Loucy (cell line): ENCODE results near the gene BTRC.

Source experiments
- H2AFZ ChIP-seq: fragments of 200-600 bp; sonication (generic); 2 replicates; pipeline ENCODE4 v1.6.0; 2016; ENCODE audit warnings: antibody characterized with exemption, mild to moderate bottlenecking, low read length, moderate library complexity
- H3F3A ChIP-seq: fragments of 200-600 bp; 2 replicates; pipeline ENCODE4 v1.6.0; 2016; ENCODE audit warnings: antibody characterized with exemption, low read depth, mild to moderate bottlenecking
- H3K27me3 ChIP-seq: fragments of 200-600 bp; sonication (generic); 2 replicates; pipeline ENCODE4 v1.6.1; 2014; ENCODE audit warnings: low read length, mild to moderate bottlenecking; ENCODE audit not compliant: insufficient read depth, poor library complexity, severe bottlenecking
- H3K36me3 ChIP-seq: fragments of 200-600 bp; sonication (generic); 2 replicates; pipeline ENCODE4 v1.6.1; 2016; ENCODE audit warnings: low read length; ENCODE audit not compliant: insufficient read depth
- H3K4me1 ChIP-seq: fragments of 200-600 bp; sonication (generic); 2 replicates; pipeline ENCODE4 v1.5.1; 2014; ENCODE audit warnings: low read length, mild to moderate bottlenecking; ENCODE audit not compliant: insufficient read depth, poor library complexity, severe bottlenecking
- H3K4me2 ChIP-seq: fragments of 200-600 bp; sonication (generic); 2 replicates; pipeline ENCODE4 v1.6.0; 2014; ENCODE audit warnings: antibody characterized with exemption, low read length, low read depth, mild to moderate bottlenecking; ENCODE audit not compliant: poor library complexity, severe bottlenecking
- H3K4me3 ChIP-seq: fragments of 200-600 bp; sonication (generic); 2 replicates; pipeline ENCODE4 v1.5.1; 2014; ENCODE audit warnings: low read length, mild to moderate bottlenecking, mixed read lengths; ENCODE audit not compliant: poor library complexity, severe bottlenecking
- H3K79me2 ChIP-seq: fragments of 200-600 bp; sonication (generic); 2 replicates; pipeline ENCODE4 v1.6.1; 2014; ENCODE audit warnings: low read length; ENCODE audit not compliant: insufficient read depth
- H3K9ac ChIP-seq: fragments of 200-600 bp; sonication (generic); 2 replicates; pipeline ENCODE4 v1.6.0; 2014; ENCODE audit warnings: mild to moderate bottlenecking, low read depth, low read length, moderate library complexity; ENCODE audit not compliant: poor library complexity, severe bottlenecking
- H3K9me2 ChIP-seq: fragments of 200-600 bp; sonication (generic); replicated peaks from 2 replicates; pipeline ENCODE4 v1.6.1; 2016; ENCODE audit warnings: low read depth, low read length, mixed read lengths
- H3K9me3 ChIP-seq: fragments of 200-600 bp; sonication (generic); 2 replicates; pipeline ENCODE4 v1.6.1; 2014; ENCODE audit warnings: mild to moderate bottlenecking, antibody characterized with exemption, low read length, low read depth; ENCODE audit not compliant: insufficient read depth
- H4K20me1 ChIP-seq: fragments of 200-600 bp; sonication (generic); 2 replicates; pipeline ENCODE4 v1.6.0; 2014; ENCODE audit warnings: antibody characterized with exemption, low read length, mild to moderate bottlenecking; ENCODE audit not compliant: insufficient read depth, poor library complexity, severe bottlenecking
- CTCF ChIP-seq: fragments of 200-600 bp; sonication (generic); conservative IDR thresholded peaks from 2 replicates; pipeline ENCODE4 v1.5.1; 2014; ENCODE audit warnings: mild to moderate bottlenecking, antibody characterized with exemption, low read length
- EZH2phosphoT487 ChIP-seq: fragments of 200-600 bp; IDR thresholded peaks from 2 replicates; pipeline ENCODE4 v1.6.1; 2018; ENCODE audit warnings: antibody characterized with exemption, mild to moderate bottlenecking, moderate library complexity, borderline replicate concordance

Gene BTRC

DNA sequence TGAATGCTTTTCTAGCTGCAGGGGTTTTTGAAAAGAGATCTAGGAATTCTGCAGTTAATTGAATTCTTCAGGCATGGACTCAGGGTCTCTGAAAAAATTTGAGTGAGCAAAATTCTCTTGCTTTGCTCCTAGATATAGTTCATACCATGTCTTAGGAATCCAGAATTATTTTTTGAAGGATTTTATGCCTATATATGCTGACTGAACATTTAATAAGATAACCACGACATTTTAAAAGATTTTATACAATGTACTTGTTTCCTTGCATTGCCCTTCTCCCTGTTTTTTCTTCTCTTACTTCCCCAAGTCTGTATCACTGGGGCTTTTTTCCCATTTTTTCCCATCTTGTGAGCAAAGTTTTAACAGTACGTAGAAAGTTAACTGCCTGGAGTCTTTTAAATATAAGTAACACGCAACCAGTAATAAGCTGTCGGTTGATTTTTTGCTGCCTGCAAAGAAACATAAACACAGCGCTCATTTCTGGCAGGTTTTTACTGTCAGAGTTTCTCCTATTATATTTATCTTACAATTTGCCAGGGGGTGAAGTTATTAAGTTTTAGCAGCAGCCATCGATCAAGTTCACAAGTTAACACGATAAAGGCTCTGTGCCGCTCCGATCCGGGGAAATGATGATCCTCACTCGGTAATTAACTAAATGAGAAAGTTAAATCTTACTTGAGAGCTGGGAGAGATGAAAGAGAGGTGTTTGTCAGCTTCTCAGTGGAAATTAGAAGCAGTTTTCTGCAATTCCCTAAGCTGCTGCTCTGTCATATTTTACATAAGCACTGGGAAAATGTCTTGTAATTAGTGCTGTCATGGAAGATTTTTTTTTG, 153.1 kb downstream of the BTRC start:
- no peaks in the 10 kb centered on the region for H3K9me3 ChIP-seq
- no peak overlapping the region for H2AFZ ChIP-seq
- H3K4me3 ChIP-seq, result no peak overlapping the region
- no peaks in the 10 kb centered on the region for H3K27me3 ChIP-seq
- H3F3A ChIP-seq, result no peaks in the 10 kb centered on the region
- TF ChIP-seq EZH2phosphoT487, result no peak
- TF ChIP-seq CTCF, result no peak
- no peaks in the 10 kb centered on the region for H4K20me1 ChIP-seq
- H3K9me2 ChIP-seq, result no peaks in the 10 kb centered on the region
- H3K4me1 ChIP-seq, result no peaks in the 10 kb centered on the region
- H3K4me2 ChIP-seq, result no peak overlapping the region
- no peak overlapping the region for H3K9ac ChIP-seq
- H3K79me2 ChIP-seq, result no peaks in the 10 kb centered on the region
- H3K36me3 ChIP-seq, result no peaks in the 10 kb centered on the region

GRCh38 chr10:101507828-101508227, 153.9 kb downstream of the BTRC start:
- no peak overlapping the region for H3K4me3 ChIP-seq
- no peak overlapping the region for H3K9ac ChIP-seq
- no peaks in the 10 kb centered on the region for H3K4me1 ChIP-seq
- H3K36me3 ChIP-seq, result no peaks in the 10 kb centered on the region
- TF ChIP-seq EZH2phosphoT487 (no peak), CTCF (no peak)
- H3K27me3 ChIP-seq, result no peaks in the 10 kb centered on the region
- no peaks in the 10 kb centered on the region for H3K9me3 ChIP-seq
- H2AFZ ChIP-seq, result no peak overlapping the region
- H3K79me2 ChIP-seq, result no peaks in the 10 kb centered on the region
- H3K4me2 ChIP-seq, result no peak overlapping the region
- H4K20me1 ChIP-seq, result no peaks in the 10 kb centered on the region
- no peaks in the 10 kb centered on the region for H3K9me2 ChIP-seq
- no peaks in the 10 kb centered on the region for H3F3A ChIP-seq

DNA sequence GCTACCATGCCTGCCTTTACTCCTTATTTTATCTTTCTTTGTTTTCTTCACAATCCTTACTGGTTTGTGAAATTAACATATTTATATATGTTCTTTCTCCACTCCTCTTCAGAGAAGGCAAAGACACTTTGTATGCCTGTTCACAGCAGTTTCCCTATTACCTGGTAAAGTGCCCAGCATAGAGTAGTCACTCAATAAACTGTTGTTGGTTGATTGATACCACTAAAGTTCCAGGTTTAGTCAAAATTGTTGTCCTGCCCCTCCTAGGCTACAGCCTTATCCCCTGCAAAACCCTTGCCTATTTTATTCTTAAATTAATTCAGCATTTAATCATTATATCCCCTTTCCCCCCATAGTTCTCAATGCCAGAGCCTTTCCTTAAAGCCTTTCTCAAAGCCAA, 158.0 kb downstream of the BTRC start:
- no peak overlapping the region for H3K4me2 ChIP-seq
- no peaks in the 10 kb centered on the region for H4K20me1 ChIP-seq
- H3K79me2 ChIP-seq, result no peaks in the 10 kb centered on the region
- H3K9me2 ChIP-seq, result no peaks in the 10 kb centered on the region
- H3K36me3 ChIP-seq, result no peaks in the 10 kb centered on the region
- no peak overlapping the region for H3K4me3 ChIP-seq
- no peak overlapping the region for H2AFZ ChIP-seq
- H3K9ac ChIP-seq, result no peak overlapping the region
- no peaks in the 10 kb centered on the region for H3K4me1 ChIP-seq
- no peaks in the 10 kb centered on the region for H3F3A ChIP-seq
- H3K9me3 ChIP-seq, result no peaks in the 10 kb centered on the region
- TF ChIP-seq EZH2phosphoT487 (no peak), CTCF (no peak)
- no peaks in the 10 kb centered on the region for H3K27me3 ChIP-seq
